HG02884 (cell line): Measurements from ENCODE around the gene DCAF4.
"Not testable (repeated sequence)": the region's sequence is repeated elsewhere in the genome, so short reads cannot be mapped to it uniquely, and the experiment has no call there.

Experiments used
- ATAC-seq: cut with Tn5 transposase; IDR thresholded peaks from one replicate; pipeline ENCODE4 v1.9.1; 2021; ENCODE audit warnings: mild to moderate bottlenecking, moderate library complexity; ENCODE audit not compliant: unreplicated experiment

Gene DCAF4

DNA sequence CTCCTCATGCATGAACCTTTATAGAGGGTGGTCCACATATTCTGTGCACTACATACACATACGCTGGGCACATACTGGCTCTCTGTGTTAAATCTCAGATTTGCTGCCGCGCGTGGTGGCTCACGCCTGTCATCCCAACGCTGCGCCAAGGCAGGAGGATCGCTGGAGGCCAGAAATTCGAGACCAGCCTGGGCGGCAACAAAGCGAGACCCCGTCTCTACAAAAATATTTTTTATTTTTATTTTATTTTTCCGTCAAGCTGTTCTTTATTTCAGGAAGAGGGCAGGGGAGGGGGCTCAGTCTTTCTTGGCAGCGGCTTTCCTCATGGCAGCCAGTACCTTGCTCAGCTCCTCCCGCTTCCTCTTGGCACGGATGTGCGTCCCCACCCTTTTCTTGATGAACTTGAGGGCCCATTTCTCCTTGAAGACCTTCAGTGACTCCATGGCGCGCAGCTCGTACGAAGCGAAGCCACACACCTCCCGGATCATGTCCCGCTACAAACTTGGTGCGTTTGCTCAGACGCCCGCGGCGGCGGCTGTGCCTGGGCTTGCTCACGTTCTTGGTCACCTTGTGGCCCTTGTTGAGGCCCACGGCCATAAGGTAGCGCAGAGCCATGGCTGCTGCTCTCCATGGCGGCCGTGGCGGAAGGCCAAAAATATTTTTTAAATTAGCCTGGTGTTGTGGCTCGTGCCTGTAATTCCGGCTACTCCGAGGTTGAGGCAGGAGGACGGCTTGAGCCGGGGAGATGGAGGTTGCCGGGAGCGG lies 3.2 kb downstream of the DCAF4 start:
- no peak for ATAC-seq

DNA sequence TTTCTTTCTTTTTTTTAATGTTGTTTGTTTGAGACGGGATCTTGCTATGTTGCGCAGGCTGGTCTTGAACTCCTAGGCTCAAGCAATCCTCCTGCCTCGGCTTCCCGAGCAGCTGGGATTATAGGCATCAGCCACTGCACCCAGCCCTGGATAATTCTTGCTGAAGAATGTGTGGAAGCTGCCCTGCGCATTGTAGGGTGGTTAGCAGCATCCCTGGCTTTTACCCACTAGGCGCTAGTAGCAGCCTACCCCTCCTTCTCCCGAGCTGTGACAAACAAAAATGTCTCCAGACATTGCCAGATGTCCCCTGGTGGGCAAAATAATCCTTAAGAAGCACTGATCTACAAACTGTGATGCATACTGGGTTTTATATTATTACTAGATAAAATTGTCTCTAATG lies 6.6 kb downstream of the DCAF4 start:
- ATAC-seq: no peak

DNA sequence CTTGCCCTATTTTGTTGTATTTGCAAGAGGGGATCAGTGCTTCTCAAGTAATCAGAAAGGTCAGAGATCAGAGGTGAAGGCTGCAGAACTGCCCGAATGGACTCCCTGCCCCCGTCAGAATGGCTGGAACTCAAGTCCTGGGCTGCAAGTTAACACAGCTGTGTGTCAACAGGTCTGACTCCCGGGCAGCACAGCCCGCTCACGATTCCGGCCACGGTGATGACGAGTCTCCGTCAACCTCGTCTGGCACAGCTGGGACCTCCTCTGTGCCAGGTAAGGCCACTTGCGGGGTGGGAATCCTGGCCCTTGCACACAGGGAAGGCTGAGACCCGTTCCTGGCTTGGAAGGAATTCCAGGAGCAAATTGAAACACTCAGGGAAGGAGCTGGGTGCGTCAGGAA lies 13.4 kb downstream of the DCAF4 start:
- ATAC-seq: no peak

DNA sequence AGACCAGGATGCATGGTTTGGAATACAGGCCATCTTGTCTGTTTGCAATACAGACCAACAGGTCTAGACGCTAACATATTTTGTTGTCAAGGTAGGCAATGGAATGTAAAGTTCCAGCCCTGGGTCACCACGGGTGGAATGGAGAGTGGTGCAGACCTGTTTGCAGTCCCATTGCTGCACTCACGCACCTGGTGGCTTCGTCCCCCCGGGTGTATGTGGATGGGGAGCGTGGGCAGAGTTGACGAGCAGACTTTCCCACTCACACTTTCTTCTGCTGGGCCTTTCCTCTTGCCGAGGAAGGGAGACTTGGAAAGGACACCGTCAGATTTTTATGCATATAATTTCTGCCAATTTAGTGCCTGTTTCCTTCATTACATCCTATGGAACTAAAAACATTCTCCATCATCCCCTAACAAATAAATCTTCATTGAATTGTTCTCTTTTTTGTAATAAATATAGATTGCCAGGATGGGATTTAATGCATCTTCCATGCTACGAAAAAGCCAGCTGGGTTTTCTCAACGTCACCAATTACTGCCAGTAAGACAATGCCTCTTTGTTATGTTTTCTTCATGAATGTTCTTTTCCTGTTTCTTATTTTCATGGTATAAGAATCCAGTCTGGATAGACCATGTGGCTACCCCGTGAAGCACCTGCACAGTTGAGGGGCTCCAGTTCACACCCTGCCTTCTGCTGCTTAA lies 15.2 kb downstream of the DCAF4 start:
- ATAC-seq: no peak

DNA sequence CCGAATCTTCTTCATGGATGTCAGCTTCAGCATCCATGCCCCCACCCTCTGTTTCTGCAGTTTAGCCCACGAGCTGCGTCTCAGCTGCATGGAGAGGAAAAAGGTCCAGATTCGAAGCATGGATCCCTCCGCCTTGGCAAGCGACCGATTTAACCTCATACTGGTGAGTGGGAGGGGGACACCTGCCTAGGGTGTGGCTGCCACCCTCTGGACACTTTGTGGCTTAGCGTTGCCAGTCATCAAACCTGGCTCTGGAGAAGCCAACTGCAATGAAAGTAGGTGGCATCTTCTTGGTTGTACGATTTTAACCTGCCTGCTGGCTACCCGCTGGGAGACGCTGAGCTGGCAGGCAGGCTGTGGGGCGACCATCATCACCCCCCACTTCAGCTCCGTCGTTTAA lies 16.7 kb downstream of the DCAF4 start:
- no peak for ATAC-seq

DNA sequence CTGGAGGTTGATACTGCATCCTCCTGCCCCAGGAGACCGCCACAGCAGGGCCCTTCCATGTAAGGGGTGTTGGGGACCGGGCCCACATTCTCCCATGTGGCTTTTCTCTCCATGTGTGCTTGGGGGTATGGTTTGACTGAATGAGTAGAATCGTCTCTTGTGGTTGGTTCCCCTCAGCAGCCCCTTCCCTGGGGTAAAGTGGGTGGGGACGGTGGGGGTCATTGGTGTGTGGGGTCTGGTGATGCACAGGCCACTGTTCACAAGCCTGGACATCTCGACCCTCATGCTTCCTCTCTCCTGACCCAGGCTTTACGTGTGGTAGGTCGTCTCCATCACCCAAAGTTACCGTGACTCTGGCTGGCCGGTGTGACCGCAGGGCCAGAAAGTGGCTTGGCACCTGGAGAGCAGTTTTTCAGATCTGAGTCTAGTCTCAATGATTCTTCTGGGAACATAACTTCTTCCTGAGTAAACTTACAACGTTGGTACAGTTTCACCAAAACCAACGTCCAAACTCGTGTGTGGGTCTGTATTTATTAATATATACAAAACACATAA lies 17.7 kb downstream of the DCAF4 start:
- no peak for ATAC-seq

DNA sequence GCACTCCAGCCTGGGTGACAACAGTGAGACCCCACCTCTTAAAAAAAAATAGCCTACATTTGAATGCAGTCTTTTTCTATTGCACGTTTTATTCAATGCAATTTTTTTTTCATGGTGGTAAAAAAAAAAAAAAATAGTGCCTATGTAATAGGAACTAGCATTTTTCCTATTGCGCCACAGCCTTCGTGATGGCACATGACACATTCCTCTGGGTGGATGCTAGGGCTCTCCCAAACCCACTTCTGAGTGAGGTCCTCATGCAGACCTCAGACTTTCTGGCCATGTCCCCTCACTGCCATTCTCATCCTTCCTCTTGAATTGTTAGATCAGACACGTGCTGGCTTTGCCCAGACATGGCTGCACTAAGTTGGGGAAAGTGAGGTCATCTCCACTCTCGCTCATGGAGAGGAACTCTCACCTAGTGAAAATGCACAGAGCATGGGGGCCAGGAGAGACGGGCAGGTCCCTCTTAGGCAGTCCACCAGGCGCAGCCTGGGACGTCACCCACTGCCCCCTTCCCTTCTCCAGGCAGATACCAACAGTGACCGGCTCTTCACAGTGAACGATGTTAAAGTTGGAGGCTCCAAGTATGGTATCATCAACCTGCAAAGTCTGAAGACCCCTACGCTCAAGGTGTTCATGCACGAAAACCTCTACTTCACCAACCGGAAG lies 19.2 kb downstream of the DCAF4 start:
- no peak for ATAC-seq

DNA sequence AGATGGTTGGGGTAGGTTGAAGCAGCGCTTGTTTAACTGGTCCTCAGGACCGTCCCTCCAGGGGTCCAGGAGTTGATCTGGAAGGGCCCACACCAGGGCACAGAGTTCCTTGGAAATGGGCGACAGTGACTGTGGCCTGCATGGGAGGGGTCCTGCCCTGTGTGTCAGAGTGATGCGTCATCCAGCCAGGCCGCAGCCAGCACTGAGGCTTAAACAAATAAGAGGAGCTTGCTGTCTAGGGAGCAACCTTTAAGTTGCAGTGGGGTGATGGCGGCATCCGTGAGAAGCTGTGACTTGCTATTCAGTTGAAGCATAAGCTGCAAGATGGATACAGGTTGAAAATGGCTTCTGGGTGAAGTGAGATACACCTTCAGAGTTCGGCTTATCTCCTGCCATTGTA lies 20.2 kb downstream of the DCAF4 start:
- no peak for ATAC-seq

DNA sequence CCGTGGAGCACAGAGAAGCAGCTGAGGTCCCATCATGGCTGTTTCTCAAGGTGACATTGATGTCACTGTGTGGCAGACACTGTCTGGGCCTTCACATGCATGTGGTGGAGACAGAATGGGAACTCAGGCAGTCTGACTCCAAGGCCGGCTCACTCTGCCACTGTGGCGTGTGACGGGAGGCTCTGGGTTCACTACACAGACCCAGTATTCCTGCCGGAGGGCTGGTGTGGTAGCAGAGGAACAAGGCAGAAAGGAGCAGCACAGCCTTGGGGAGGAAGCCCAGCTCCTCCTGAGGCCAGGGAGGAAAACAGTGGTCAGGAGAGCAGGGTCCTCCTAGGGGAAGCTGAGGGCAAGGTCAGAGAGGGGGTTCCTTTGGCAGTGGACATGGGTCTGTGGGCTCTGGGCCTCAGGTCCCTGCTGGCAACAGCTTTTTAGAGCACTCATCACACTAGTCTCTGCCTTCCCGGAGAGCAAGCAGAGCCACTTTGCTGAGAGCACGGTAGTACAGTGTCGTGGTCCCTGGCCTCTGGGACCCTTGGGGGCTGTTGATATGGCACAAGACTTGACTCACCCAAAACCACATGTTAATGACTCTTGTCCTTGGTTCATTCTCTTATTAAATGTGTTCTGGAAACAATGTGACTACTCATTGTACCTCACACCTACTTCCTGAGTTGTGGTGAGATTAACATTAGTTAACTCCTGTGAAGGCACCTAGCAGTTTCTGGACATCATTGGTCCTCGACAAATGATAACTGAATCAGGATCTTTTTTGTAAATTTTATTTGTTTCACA lies 21.3 kb downstream of the DCAF4 start:
- ATAC-seq: no peak

DNA sequence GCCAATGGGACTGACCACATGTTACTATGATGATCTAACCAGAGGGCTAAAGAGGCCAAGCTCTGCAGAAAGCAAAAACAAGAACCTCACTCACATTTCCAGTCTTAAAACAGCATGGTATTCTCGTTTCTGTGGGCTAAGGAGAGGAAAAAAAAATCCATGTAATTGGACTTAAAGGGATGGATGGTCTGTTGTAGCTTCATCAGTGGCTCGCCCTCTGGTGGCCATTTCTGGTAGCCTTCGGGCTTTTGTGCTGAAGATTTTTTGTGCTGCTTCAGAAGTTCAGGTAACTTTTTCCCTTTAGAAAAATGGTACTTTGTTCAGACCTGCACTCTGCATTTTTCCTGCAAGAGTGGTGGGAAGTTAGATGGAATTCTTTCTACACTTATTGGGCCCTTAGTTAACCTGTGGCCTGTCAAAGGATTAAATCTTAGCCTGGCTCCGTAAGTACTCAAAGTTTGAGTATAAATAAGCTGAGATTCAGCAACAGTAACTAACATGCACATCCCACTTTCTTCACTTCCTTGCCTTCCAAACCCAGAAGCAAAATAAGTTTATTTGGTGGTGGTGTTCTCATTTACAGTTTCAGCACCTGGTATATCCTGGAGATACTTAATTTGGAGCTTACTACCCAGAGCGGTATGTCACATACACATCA lies 22.3 kb downstream of the DCAF4 start:
- ATAC-seq: no peak

DNA sequence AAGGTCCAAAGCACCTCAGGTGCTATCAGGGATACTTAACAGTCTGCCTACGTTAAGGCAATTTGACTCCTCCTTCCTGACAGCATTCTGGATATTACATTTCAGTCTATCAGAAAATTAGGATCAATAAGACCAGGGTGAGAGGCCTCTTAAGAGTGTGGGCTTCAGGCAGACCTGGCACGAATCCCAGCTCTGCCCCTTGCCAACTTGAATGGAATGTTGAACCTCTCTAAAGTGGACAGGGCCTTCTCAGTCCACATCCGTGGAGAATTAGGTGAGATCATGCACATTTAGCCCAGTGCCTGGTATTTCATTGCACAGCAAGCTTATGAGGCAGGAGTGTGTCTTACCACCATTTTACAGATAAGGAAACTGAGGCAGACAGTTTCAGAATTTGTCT lies 25.9 kb downstream of the DCAF4 start:
- no peak for ATAC-seq

DNA sequence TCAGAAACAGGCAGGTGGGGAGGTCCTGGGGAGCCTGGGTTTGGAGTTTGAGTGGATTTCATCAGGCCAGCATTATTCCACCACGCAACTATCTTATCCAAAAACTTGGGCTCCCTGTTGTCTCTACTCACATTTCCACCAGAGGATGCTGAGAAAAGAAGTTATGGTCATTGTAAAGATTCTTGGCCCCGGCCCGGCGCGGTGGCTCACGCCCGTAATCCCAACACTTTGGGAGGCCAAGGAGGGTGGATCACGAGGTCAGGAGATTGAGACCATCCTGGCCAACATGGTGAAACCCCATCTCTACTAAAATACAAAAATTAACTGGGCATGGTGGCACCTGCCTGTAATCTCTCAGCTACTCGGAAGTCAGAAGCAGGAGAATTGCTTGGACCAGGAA lies 30.5 kb downstream of the DCAF4 start:
- not testable (repeated sequence) for ATAC-seq

DNA sequence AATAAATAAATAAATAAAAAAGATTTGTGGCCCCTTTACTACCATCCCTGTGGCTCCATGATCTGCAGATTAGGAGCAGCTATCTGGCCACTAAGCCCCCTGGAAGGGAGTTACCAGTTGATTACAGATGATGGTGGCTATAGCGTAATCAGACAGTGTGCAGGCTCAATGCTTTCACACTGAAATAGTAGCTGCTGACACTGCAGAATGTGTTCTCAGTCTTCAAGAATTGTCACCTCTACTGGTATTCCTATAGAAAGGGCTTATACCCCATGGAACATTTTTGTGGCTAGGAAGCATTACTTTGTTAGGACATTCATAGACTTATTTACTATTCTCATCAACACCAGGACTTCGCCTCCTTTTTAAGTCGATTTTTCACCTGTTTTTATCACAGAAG lies 30.9 kb downstream of the DCAF4 start:
- ATAC-seq: no peak

DNA sequence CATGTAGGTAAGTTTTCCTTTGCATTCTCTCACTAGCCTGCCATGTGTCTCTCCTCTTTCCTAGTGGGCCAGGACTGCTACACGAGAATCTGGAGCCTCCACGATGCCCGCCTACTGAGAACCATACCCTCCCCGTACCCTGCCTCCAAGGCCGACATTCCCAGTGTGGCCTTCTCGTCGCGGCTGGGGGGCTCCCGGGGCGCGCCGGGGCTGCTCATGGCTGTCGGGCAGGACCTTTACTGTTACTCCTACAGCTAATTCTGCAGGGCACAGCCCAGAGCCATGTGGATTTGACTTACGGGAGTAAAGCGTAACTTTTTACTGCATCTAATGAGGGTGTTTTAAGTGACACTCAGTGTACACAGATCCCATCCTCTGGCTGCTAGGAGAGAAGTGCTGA lies 32.3 kb downstream of the DCAF4 start:
- ATAC-seq: no peak

DNA sequence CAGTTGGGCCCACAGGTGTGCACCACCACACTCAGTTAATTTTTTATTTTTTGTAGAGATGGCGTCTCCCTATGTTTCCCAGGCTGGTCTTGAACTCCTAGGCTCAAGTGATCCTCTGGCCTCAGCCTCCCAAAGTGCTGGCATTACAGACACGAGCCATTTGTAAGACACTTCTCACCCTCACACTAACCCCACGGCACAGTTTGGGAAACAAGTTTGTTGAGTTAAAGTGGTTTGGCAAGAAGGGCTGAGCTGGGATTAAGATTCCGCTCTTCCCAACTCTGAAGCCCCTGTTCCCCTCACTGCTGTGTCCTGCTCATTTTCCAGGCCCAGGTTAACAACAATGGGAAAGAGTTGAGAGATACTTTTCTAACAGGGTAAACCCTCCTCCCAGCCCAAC lies 34.8 kb downstream of the DCAF4 start:
- ATAC-seq: not testable (repeated sequence)

DNA sequence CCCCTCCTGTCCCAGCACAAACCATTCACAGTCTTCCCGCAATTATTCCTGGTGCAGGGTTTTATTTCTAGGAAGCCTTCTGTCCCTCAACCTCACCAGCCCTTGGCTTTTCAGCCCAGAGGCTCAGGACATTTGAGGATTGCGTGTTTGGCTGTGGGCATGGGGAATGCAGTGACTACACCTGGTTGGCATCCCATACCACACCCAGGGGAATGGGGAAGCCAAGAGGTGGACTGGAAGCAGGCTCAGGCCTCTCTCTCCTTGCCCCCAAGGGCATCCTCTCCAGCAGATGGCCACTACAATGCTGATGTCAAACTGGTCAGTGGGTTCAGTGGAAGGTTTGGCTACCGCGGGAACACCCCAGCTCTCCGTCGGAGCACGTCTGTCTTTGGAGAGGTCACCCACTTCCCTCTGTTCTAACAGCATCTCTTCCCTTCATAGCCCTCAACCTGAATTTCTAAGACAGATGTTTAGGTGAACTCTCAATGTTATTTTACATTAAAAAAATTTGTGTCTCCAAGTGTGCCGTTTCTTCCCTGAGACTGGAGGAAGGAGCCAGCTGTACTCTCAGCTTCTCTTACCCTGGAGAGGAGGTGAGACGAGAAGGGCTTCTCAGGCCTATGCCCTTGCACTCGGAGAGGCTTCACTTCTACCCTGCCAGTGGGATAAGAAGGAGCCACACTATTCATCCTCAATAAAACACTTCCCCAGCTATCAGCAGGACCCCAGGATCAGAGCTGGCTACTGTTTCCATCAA lies 35.5 kb downstream of the DCAF4 start:
- no peak for ATAC-seq

DNA sequence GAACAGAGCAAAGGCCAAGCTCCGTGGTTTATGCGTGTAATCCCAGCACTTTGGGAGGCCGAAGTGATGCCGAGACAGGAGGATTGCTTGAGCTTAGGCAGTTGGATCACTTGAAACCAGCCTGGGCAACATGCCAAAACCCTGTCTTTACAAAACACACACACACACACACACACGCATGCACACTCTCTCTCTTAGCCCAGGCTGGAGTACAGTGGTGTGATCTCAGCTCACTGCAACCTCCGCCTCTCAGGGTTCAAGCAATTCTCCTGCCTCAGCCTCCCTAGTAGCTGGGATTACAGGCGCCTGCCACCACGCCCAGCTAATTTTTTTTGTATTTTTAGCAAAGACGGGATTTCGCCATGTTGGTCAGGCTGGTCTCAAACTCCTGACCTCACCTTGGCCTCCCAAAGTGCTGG lies 36.1 kb downstream of the DCAF4 start:
- not testable (repeated sequence) for ATAC-seq

DNA sequence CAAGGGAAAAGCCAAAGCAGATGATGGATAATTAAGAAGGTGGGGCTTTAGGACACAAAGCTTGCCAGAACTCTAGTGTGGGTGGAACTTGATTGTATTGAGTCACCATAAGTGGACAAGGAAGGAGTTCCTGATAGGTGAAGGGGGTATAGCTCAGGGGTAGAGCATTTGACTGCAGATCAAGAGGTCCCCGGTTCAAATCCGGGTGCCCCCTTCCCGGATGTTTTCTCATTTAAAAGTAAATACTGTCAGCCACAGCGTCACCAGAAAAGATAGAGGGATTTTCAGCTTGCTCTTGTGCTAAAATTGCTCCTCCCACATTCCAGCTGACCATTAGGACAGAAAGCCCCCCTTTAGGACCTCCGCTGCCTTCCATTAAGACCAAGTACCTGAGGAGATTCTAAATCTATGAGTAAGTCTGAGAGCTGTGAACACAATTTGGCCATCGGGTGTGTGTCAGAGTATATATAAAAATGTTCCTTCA lies 36.6 kb downstream of the DCAF4 start:
- no peak for ATAC-seq

DNA sequence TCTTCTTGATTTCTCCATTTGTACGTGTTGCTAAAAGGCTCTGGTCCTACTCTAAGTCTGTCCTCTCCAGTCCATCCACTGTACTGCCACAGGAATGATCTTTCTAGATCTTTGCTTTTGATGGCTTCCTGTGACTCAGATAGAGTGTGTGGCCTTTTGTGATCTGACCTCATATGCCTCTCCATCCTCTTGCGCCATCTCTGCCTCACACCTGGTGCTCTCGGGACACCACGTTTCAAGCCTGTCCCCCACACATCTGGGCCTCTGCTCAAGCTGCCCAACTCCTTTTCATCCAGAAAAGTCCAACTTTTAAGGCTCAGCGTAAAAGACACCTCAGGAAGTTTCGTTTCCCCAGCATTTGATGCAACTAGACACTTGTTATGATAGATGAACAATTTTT lies 39.0 kb downstream of the DCAF4 start:
- no peak for ATAC-seq

DNA sequence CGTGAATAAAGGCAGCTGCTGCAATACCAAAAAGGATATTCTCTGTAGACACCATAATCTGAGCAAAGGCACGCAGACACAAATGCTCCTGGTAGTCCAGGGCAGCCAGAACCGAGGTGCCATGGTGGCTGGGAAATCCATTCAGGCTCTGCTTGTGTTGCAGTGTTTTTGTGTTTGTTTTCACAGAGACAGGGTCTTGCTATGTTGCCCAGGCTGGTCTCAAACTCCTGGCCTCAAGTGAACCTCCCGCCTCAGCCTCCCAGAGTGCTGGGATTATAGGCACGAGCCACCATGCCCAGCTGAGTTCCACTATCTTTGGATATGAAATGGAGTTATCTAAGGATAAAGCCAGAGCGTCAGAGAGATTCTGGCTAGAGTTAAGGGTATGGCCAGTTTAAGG lies 39.8 kb downstream of the DCAF4 start:
- no peak for ATAC-seq
